Measurements from ENCODE around the gene TNFRSF4.
"Not testable (repeated sequence)": the region's sequence is repeated elsewhere in the genome, so short reads cannot be mapped to it uniquely, and the experiment has no call there.

The TNFRSF4 gene

GRCh38 chr1:1203561-1204424, 10.2 kb downstream of the TNFRSF4 start:
- no peak for DNase-seq (ENCODE audit: low read depth in 3 of 3)

- DNase-seq (ENCODE audit: low read depth in 3 of 3), result no peak
Observed at GRCh38 chr1:1202831-1203560, 11.0 kb downstream of the TNFRSF4 start.

- DNase-seq (ENCODE audit: low read depth in 3 of 3), result peak; percentile 92 to 95 (median 94)
Observed at GRCh38 chr1:1200876-1201810, 12.8 kb downstream of the TNFRSF4 start.

- DNase-seq (ENCODE audit: low read depth in 3 of 3), result no peak
Observed at GRCh38 chr1:1199961-1200875, 13.7 kb downstream of the TNFRSF4 start.

GRCh38 chr1:1199141-1199960, 14.6 kb downstream of the TNFRSF4 start:
- no peak for DNase-seq (ENCODE audit: low read depth in 3 of 3)

GRCh38 chr1:1198423-1199140, 15.4 kb downstream of the TNFRSF4 start:
- no peak for DNase-seq (ENCODE audit: low read depth in 3 of 3)

GRCh38 chr1:1197551-1198422, 16.2 kb downstream of the TNFRSF4 start:
- no peak for DNase-seq (ENCODE audit: low read depth in 3 of 3)

GRCh38 chr1:1197188-1197500, 16.8 kb downstream of the TNFRSF4 start:
- DNase-seq (ENCODE audit: low read depth in 3 of 3), result no peak

GRCh38 chr1:1196431-1197187, 17.3 kb downstream of the TNFRSF4 start:
- DNase-seq (ENCODE audit: low read depth in 3 of 3), result no peak

GRCh38 chr1:1195726-1196125, 18.2 kb downstream of the TNFRSF4 start:
- not testable (repeated sequence) for DNase-seq (ENCODE audit: low read depth in 3 of 3)

- no peak for DNase-seq (ENCODE audit: low read depth in 3 of 3)
Observed at GRCh38 chr1:1194723-1195122, 19.2 kb downstream of the TNFRSF4 start.

- DNase-seq (ENCODE audit: low read depth in 3 of 3), result no peak
Observed at GRCh38 chr1:1191734-1192133, 22.2 kb downstream of the TNFRSF4 start.

GRCh38 chr1:1189111-1189510, 24.8 kb downstream of the TNFRSF4 start:
- DNase-seq (ENCODE audit: low read depth in 3 of 3), result no peak

- DNase-seq (ENCODE audit: low read depth in 3 of 3), result no peak
Observed at GRCh38 chr1:1187938-1188337, 26.0 kb downstream of the TNFRSF4 start.

GRCh38 chr1:1185101-1185765, 28.7 kb downstream of the TNFRSF4 start:
- DNase-seq (ENCODE audit: low read depth in 3 of 3), result no peak

GRCh38 chr1:1183833-1184775, 29.8 kb downstream of the TNFRSF4 start:
- DNase-seq (ENCODE audit: low read depth in 3 of 3), result no peak
